Midbrain (tissue), 1 donor: Measurements from ENCODE around the gene GRIN3B.

Experiments used
- DNase-seq: peaks from one replicate; lab custom pipeline; 2025; lab: John Stamatoyannopoulos, UW

GRIN3B gene

DNA sequence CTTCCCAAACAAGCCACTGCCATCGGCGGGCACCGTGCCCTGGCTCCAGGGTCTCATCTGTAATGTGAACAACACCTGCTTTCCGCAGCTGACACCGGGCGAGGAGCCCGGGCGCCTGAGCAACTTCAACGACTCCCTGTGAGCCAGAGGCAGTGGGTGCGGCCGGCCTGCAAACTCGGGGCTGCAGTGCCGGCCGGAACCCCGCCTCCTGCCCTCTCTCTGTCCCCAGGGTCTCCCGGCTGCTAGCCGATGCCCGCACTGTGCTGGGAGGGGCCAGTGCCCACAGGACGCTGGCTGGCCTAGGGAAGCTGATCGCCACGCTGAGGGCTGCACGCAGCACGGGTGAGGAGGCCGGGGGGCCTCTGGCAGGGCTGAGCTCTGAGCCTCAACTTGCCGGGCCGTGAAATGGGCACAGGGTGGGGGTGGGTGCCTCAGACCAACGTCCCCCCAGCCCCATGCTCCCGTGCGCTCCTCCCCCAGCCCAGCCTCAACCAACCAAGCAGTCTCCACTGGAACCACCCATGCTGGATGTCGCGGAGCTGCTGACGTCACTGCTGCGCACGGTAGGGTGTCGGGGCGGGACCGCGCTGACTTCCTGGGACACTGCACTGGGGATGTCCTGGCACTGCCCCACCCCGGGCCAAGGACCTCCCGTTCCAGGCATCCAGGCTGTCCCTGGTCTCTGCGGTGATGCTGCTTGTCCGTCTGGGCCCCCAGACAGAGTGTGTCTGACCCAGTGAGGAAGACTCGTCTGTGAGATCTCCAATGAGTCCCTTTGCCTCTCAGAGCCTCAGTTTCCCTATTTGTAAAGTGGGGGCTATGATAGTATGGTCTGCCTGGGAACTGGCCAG is 41.8 kb downstream of the GRIN3B start:
- DNase-seq: no peak

DNA sequence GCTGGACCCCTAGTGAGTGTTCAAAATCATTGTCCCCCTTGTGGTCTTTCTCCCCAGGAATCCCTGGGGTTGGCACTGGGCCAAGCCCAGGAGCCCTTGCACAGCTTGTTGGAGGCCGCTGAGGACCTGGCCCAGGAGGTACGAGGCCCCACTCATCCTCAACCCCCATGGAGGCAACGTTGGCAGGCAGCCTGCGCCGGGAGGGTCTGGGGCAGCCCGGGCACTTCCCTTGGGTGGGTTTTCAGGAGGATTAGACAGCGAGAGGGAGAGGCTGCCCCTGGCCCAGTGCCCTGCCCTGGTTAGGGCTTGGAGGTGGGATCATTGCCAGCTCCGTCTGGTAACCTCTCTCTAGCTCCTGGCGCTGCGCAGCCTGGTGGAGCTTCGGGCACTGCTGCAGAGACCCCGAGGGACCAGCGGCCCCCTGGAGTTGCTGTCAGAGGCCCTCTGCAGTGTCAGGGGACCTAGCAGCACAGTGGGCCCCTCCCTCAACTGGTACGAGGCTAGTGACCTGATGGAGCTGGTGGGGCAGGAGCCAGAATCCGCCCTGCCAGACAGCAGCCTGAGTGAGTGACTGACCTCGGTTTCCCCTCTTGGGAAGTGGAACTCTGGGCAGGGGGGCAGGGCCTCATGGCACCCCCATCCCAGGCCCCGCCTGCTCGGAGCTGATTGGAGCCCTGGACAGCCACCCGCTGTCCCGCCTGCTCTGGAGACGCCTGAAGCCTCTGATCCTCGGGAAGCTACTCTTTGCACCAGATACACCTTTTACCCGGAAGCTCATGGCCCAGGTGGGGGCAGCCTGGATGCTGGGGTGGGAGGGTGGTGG is 42.7 kb downstream of the GRIN3B start:
- DNase-seq: no peak

DNA sequence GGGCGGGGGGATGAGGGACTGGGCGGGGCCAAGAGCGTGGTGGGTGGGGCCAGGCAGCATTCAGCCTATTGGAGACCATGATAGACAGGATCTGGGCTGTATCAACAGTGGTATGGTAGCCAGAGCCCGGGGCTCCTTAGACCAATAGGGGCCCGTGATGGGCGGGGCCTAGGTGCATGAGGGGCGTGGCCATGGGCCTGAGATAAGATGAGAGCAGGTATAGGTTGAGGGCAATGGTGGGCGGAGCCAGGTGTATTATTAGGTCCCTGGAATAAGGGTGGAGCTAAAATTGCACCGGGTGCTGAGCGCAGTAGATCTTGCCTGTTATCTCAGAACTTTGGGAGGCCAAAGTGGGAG is 45.0 kb downstream of the GRIN3B start:
- no peak for DNase-seq

DNA sequence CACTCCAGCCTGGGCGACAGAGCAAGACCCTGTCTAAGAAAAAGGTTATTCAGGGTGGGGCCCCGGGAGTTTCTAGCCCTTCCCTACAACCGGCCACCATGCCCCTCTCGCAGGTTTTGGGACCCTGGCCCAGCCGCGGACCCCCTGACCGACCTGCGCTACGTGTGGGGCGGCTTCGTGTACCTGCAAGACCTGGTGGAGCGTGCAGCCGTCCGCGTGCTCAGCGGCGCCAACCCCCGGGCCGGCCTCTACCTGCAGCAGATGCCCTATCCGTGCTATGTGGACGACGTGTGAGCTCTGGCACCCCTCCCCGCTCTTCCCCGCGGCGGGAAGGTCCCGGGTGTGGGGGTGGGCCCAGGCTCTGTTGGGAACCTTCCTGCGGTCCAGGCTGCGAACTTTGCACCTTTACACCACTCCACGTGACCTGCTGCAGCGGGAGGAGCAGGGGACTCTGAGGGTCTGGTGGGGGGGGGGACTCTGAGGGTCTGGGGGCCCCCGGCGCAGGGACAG is 46.0 kb downstream of the GRIN3B start:
- no peak for DNase-seq

DNA sequence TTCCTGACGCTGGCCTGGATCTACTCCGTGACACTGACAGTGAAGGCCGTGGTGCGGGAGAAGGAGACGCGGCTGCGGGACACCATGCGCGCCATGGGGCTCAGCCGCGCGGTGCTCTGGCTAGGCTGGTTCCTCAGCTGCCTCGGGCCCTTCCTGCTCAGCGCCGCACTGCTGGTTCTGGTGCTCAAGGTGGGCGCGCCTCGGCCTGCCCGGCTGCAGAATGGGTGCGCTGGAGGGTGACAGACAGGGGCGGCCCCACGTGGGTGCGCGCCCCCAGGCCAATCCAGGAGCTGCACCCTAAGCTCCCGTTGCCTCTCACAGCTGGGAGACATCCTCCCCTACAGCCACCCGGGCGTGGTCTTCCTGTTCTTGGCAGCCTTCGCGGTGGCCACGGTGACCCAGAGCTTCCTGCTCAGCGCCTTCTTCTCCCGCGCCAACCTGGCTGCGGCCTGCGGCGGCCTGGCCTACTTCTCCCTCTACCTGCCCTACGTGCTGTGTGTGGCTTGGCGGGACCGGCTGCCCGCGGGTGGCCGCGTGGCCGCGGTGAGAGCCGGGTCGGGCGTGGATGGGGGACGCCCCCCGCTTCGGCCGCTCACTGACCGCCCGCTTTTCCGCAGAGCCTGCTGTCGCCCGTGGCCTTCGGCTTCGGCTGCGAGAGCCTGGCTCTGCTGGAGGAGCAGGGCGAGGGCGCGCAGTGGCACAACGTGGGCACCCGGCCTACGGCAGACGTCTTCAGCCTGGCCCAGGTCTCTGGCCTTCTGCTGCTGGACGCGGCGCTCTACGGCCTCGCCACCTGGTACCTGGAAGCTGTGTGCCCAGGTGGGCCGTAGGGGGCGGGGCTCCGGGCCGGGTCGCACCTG is 46.8 kb downstream of the GRIN3B start:
- DNase-seq: no peak

DNA sequence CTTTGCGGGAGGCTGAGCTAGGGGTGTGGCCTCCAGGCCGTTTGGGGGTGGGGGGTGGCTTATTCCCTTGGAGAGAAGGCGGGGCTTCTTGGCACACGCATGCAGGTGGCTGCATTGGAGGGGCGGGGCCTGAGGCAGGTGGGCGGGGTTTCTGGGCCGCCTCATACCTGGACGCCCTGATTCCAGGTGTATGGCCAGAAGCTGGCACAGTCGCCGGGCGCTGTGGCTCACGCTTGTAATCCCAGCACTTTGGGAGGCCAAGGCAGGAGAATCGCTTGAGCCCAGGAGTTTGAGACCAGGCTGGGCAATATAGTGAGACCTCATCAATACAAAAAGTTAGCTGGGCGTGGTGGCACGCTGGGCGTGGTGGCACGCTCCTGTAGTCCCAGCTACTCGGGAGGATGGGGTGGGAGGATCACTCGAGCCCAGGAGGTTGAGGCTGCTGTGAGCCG is 47.5 kb downstream of the GRIN3B start:
- no peak for DNase-seq

DNA sequence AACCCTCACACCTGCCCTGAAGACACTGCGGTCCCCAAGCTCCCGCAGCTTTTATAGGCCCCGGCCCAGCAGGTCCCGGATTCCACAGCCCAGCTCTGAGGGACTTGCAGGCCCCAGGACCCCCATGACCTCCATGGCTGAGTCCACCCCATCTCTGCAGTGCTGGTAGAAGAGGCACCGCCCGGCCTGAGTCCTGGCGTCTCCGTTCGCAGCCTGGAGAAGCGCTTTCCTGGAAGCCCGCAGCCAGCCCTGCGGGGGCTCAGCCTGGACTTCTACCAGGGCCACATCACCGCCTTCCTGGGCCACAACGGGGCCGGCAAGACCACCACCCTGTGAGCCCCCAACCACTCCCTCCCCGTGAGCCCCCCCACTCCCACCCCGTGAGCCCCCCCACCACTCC is 48.9 kb downstream of the GRIN3B start:
- DNase-seq: no peak

DNA sequence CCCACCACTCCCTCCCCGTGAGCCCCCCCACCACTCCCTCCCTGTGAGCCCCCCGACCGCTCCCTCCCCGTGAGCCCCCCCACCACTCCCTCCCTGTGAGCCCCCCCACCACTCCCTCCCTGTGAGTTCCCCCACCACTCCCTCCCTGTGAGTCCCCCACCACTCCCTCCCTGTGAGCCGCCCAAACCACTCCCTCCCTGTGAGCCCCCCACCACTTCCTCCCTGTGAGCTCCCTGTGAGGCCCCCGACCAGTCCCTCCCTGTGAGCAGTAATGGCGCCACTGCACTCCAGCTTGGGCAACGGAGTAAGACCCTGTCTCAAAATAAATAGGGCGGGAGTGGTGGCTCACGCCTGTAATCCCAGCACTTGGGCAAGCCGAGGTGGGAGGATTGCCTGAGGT is 49.6 kb downstream of the GRIN3B start:
- no peak for DNase-seq

DNA sequence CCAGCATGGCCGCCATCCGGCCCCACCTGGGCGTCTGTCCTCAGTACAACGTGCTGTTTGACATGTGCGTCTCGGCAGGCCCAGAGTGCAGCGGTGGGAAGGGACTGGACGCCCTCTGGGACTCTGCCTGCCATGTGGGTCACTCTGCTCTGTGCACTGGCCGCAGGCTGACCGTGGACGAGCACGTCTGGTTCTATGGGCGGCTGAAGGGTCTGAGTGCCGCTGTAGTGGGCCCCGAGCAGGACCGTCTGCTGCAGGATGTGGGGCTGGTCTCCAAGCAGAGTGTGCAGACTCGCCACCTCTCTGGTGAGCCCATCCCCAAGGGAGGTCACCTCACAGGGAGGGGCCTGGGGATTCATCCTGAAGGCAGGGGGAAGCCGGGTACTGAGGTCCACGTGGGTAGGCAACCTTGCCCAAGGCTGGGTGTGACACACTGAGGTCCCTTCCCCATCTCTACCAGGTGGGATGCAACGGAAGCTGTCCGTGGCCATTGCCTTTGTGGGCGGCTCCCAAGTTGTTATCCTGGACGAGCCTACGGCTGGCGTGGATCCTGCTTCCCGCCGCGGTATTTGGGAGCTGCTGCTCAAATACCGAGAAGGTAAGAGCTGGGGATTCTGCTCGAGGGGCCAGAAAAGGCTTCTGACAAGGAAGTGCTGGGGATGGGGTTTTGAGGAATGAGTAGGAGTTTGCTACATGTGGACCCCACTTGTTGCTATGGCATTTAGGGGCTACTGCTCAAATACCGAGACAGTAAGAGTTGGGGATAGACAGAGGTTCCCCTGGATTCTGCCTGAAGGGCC is 51.0 kb downstream of the GRIN3B start:
- no peak for DNase-seq

DNA sequence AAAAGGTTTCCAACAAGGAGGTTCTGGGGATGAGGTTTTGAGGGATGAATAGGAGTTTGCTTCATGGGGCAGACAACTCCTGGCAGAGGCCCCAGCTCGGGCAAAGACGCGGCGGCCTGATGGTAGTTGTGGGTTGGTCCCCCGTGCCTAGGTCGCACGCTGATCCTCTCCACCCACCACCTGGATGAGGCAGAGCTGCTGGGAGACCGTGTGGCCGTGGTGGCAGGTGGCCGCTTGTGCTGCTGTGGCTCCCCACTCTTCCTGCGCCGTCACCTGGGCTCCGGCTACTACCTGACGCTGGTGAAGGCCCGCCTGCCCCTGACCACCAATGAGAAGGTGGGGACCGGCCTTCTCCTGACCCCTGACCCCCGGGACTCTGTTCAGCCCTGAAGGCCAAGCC is 51.6 kb downstream of the GRIN3B start:
- DNase-seq: no peak

DNA sequence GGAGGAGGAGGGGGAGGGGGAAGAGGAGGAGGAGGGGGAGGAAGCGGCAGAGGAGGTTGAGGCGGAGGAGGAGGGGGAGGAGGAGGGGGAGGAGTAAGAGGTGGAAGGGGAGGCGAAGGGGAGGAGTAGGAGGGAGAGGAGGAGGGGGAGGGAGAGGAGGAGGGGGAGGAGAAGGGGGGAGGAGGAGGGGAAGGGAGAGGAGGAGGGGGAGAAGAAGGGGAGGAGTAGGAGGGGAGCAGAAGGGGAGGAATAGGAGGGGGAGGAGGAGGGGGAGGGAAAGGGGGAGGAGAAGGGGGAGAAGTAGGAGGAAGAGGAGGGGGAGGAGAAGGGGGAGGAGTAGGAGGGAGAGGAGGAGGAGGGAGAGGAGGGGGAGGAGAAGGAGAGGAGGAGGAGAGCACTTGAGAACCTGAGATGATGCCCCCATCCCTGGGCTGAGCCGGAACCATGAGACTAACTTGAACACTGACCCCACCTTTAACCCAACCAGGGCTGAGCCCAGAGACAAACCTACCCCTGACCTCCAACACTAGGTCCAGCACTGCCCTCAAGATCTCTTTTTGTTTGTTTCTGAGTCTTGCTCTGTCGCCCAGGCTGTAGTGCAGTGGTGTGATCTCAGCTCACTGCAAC is 52.2 kb downstream of the GRIN3B start:
- no peak for DNase-seq

DNA sequence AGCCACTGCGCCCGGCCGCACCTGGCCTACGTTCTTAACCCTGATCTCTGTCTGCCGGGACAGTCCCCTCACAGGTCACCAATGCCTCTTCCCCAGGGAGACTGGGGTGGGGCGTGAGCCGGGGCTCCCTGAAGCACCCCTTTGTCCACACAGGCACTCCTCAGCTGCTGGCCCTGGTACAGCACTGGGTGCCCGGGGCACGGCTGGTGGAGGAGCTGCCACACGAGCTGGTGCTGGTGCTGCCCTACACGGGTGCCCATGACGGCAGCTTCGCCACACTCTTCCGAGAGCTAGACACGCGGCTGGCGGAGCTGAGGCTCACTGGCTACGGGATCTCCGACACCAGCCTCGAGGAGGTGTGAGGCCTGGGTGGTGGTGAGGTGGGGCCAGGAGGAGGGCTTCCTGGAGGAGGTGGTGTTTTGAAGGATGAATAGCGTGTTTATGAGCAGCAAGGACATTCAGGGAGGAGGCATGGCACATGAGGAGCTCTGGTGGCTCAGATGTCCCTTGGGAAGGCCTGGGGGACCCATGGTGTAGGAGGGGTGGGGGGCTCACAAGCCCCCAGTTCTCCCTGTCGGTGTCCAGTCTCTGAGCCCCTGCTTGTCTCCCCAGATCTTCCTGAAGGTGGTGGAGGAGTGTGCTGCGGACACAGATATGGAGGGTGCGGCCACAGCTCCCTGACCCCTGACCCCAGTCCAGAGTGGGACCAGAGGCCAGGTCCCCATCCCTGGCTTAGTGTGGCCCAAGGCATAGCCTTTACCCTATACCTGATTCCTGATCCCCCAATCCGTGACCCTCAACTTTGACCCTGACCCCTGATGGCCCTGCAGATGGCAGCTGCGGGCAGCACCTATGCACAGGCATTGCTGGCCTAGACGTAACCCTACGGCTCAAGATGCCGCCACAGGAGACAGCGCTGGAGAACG is 53.2 kb downstream of the GRIN3B start:
- no peak for DNase-seq

DNA sequence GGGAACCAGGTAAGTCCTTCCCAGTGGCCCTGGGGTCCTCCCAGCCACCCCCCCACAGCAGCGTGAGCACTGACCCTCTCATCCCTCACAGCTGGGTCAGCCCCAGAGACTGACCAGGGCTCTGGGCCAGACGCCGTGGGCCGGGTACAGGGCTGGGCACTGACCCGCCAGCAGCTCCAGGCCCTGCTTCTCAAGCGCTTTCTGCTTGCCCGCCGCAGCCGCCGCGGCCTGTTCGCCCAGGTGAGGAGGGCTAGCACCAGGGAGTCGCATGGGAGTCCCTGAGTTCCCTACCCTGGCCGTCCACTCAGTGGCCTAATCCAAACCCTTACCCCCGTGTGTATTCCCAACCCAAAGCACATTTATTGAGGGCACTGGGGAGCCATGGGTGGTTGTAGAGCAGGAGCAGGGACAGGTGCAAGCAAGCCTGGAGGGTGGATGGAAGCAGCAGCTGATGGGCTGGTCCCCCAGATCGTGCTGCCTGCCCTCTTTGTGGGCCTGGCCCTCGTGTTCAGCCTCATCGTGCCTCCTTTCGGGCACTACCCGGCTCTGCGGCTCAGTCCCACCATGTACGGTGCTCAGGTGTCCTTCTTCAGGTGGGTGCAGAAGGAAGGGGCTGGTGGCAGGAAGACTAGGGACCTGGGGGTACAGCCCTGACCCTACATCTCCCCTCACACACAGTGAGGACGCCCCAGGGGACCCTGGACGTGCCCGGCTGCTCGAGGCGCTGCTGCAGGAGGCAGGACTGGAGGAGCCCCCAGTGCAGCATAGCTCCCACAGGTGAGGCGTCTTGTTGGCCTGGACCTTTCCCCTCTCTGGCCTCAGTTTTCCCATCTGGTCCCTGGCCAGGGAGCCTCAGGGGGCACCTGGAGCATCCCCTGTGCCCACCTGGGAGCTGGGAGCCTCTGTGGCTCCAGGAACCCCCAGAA is 54.1 kb downstream of the GRIN3B start:
- no peak for DNase-seq

DNA sequence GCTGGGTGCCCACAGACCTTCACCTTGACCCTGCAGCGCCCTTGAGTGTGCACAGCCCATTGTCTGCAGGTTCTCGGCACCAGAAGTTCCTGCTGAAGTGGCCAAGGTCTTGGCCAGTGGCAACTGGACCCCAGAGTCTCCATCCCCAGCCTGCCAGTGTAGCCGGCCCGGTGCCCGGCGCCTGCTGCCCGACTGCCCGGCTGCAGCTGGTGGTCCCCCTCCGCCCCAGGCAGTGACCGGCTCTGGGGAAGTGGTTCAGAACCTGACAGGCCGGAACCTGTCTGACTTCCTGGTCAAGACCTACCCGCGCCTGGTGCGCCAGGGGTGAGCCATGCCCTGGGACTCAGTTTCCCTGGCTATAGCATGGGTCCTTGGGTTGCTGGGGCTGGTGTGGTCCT is 54.8 kb downstream of the GRIN3B start:
- no peak for DNase-seq

DNA sequence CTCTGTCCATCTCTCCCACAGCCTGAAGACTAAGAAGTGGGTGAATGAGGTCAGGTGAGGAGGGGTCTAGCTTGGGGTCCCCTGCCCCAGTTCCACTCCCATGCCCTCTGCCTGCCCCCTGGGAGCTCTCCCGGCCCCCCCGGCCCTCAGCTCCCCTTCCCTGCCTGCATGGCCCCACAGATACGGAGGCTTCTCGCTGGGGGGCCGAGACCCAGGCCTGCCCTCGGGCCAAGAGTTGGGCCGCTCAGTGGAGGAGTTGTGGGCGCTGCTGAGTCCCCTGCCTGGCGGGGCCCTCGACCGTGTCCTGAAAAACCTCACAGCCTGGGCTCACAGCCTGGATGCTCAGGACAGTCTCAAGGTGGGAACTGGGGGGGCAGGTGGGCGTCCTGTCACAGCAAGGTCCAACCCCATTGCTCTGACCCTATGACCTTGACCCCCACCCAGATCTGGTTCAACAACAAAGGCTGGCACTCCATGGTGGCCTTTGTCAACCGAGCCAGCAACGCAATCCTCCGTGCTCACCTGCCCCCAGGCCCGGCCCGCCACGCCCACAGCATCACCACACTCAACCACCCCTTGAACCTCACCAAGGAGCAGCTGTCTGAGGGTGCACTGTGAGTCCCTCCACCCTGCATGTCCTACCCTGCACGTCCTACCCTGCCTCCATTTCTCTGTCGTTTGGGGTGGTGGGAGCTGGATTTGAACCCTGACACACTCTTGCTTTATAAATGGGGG is 55.8 kb downstream of the GRIN3B start:
- no peak for DNase-seq

DNA sequence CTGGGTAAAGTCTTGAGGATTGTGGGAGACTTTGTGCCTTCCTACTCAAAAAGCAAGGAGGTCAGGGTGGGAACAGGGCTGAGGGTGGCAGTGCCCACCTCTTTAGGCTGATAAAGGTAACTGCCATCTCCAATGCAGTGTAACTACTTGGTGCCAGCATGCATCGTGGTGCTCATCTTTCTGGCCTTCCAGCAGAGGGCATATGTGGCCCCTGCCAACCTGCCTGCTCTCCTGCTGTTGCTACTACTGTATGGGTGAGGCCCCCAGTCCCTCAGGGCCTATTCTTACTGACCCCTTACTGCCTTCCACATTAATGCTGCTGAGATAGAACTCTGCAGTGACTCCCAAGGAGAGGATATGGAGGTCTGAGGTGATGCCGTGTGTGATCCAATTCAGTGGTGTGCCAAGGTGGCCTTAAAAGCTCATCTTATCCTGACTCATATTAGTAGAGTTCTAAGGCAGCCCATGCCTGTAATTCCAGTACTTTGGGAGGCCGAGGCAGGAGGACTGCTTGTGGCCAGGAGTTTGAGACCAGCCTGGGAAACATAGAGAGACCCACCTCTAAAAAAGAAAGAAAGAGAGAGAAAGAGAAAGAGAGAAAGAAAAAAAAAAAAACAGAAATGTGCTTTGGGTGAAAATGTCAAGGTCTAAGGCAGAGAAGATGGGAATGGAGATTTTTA is 57.1 kb downstream of the GRIN3B start:
- no peak for DNase-seq

DNA sequence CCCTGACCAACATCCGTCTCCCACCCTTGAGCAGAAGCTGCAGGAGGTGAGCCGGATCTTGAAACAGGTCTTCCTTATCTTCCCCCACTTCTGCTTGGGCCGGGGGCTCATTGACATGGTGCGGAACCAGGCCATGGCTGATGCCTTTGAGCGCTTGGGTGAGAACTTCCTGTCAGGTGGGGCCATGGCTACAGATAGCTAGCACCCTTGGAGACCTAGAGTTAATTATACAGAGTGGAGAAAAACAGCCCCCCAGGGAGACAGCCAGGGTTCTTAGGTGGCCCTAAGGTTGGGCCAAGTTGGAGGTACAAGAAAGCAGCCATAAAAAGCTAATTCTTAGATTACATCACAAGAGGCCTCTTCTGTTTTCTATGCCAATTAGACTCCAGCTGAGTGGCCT is 57.9 kb downstream of the GRIN3B start:
- DNase-seq: no peak
